ENCODE results near the gene UGT1A8. TPM values are rescaled to one million over a fixed set of nuclear protein-coding genes. Genes with fewer than 3 reads are reported as not detected.

UGT1A8 gene
- total and polyA plus RNA-seq, 2 experiments from 2014 or later: not detected

- H3K9me3 ChIP-seq (ENCODE audit: low read depth): no peaks in the 10 kb centered on the region
- no peak overlapping the region for H3K9ac ChIP-seq
- H3K4me1 ChIP-seq (ENCODE audit: insufficient read depth): peaks cover 15% of the 10 kb centered on the region
- DNase-seq: no peak
- no peaks in the 10 kb centered on the region for H3K79me2 ChIP-seq (ENCODE audit: insufficient read depth)
- no peaks in the 10 kb centered on the region for H3K36me3 ChIP-seq (ENCODE audit: low read depth)
- in situ Hi-C loops (cut with MboI): no loop called here
- no peak overlapping the region for H3K4me2 ChIP-seq (ENCODE audit: unreplicated experiment)
- H3K27ac ChIP-seq: no peak overlapping the region
- no peaks in the 10 kb centered on the region for H4K20me1 ChIP-seq (ENCODE audit: insufficient read depth)
- no peaks in the 10 kb centered on the region for H3K9me2 ChIP-seq (ENCODE audit: insufficient read depth)
- no peak overlapping the region for H3K4me3 ChIP-seq
- 29 to 35% methylated on average over 4 of the region's 4 CpGs for WGBS, 2 experiments (ENCODE audit: low coverage in 1 of 2, low lambda C conversion rate in 2 of 2, missing lambda C conversion rate in 2 of 2)
- no peak for TF ChIP-seq EZH2 (IDR thresholded peaks at IDR 0.05; ENCODE audit: insufficient read depth, poor library complexity, severe bottlenecking)
- TF ChIP-seq EZH2phosphoT487 (IDR thresholded peaks at IDR 0.05; ENCODE audit: insufficient read depth, low read depth): no peak
- H3K27me3 ChIP-seq (replicated peaks; ENCODE audit: insufficient read depth): 0 out of 2 replicates have a peak, but pooled peaks cover 4% of the 10 kb centered on the region
- peaks cover 12% of the 10 kb centered on the region; the same call in 1 of the 2 replicates for H3F3A ChIP-seq (ENCODE audit: insufficient read depth)
- no peak overlapping the region for H2AFZ ChIP-seq
Measured at GRCh38 chr2:233761040-233761769, 143.8 kb downstream of the UGT1A8 start.

GRCh38 chr2:233764264-233764663 is 146.8 kb downstream of the UGT1A8 start:
- Histone ChIP-seq H3K9me2 (ENCODE audit: insufficient read depth) (no peaks in the 10 kb centered on the region), H4K20me1 (ENCODE audit: insufficient read depth) (no peaks in the 10 kb centered on the region), H3K27me3 (replicated peaks; ENCODE audit: insufficient read depth) (0 out of 2 replicates have a peak, but pooled peaks cover 4% of the 10 kb centered on the region), H3K79me2 (ENCODE audit: insufficient read depth) (no peaks in the 10 kb centered on the region), H3K4me2 (ENCODE audit: unreplicated experiment) (peak overlapping the region; percentile 30), H3K36me3 (ENCODE audit: low read depth) (no peaks in the 10 kb centered on the region), H2AFZ (peak overlapping the region; percentile 28; the same call in 1 of the 2 replicates), H3K4me1 (ENCODE audit: insufficient read depth) (peaks cover 15% of the 10 kb centered on the region), H3K9me3 (ENCODE audit: low read depth) (no peaks in the 10 kb centered on the region), H3K27ac (no peak overlapping the region), H3K4me3 (no peak overlapping the region), H3F3A (ENCODE audit: insufficient read depth) (peaks cover 12% of the 10 kb centered on the region; the same call in 1 of the 2 replicates), H3K9ac (no peak overlapping the region)
- in situ Hi-C loops (cut with MboI): no loop called here
- 23% methylated on average over 7 of the region's 7 CpGs for WGBS, 2 experiments (ENCODE audit: low coverage in 1 of 2, low lambda C conversion rate in 2 of 2, missing lambda C conversion rate in 2 of 2)
- TF ChIP-seq EZH2 (IDR thresholded peaks at IDR 0.05; ENCODE audit: insufficient read depth, poor library complexity, severe bottlenecking): no peak
- no peak for TF ChIP-seq EZH2phosphoT487 (IDR thresholded peaks at IDR 0.05; ENCODE audit: insufficient read depth, low read depth)
- peak; percentile 65 for DNase-seq

GRCh38 chr2:233764761-233765160 is 147.3 kb downstream of the UGT1A8 start:
- in situ Hi-C loops (cut with MboI): no loop called here
- Histone ChIP-seq H3K9me3 (ENCODE audit: low read depth) (no peaks in the 10 kb centered on the region), H3K9me2 (ENCODE audit: insufficient read depth) (no peaks in the 10 kb centered on the region), H3F3A (ENCODE audit: insufficient read depth) (peaks cover 12% of the 10 kb centered on the region; the same call in 1 of the 2 replicates), H3K36me3 (ENCODE audit: low read depth) (no peaks in the 10 kb centered on the region), H3K27ac (no peak overlapping the region), H3K79me2 (ENCODE audit: insufficient read depth) (no peaks in the 10 kb centered on the region), H3K4me1 (ENCODE audit: insufficient read depth) (peaks cover 15% of the 10 kb centered on the region), H3K4me3 (no peak overlapping the region), H4K20me1 (ENCODE audit: insufficient read depth) (no peaks in the 10 kb centered on the region), H3K27me3 (replicated peaks; ENCODE audit: insufficient read depth) (0 out of 2 replicates have a peak, but pooled peaks cover 4% of the 10 kb centered on the region), H3K9ac (no peak overlapping the region), H3K4me2 (ENCODE audit: unreplicated experiment) (peak overlapping the region; percentile 30), H2AFZ (peak overlapping the region; percentile 28; the same call in 1 of the 2 replicates)
- 7 to 22% methylated on average over 3 of the region's 3 CpGs for WGBS, 2 experiments (ENCODE audit: low coverage in 1 of 2, low lambda C conversion rate in 2 of 2, missing lambda C conversion rate in 2 of 2)
- TF ChIP-seq EZH2 (IDR thresholded peaks at IDR 0.05; ENCODE audit: insufficient read depth, poor library complexity, severe bottlenecking): no peak
- DNase-seq: peak; percentile 6

GRCh38 chr2:233766416-233766815 is 149.0 kb downstream of the UGT1A8 start:
- no peak for DNase-seq
- Histone ChIP-seq H3K9me3 (ENCODE audit: low read depth) (no peaks in the 10 kb centered on the region), H3K4me2 (ENCODE audit: unreplicated experiment) (no peak overlapping the region), H3K27ac (no peak overlapping the region), H3F3A (ENCODE audit: insufficient read depth) (peaks cover 12% of the 10 kb centered on the region; the same call in 1 of the 2 replicates), H3K9me2 (ENCODE audit: insufficient read depth) (no peaks in the 10 kb centered on the region), H3K36me3 (ENCODE audit: low read depth) (no peaks in the 10 kb centered on the region), H3K79me2 (ENCODE audit: insufficient read depth) (no peaks in the 10 kb centered on the region), H2AFZ (no peak overlapping the region), H4K20me1 (ENCODE audit: insufficient read depth) (no peaks in the 10 kb centered on the region), H3K9ac (no peak overlapping the region), H3K4me1 (ENCODE audit: insufficient read depth) (peaks cover 15% of the 10 kb centered on the region), H3K27me3 (replicated peaks; ENCODE audit: insufficient read depth) (0 out of 2 replicates have a peak, but pooled peaks cover 8% of the 10 kb centered on the region), H3K4me3 (no peak overlapping the region)
- in situ Hi-C loops (cut with MboI): no loop called here
- 34 to 39% methylated on average over 4 of the region's 4 CpGs for WGBS, 2 experiments (ENCODE audit: low coverage in 1 of 2, low lambda C conversion rate in 2 of 2, missing lambda C conversion rate in 2 of 2)
- no peak for TF ChIP-seq EZH2 (IDR thresholded peaks at IDR 0.05; ENCODE audit: insufficient read depth, poor library complexity, severe bottlenecking)
- TF ChIP-seq EZH2phosphoT487 (IDR thresholded peaks at IDR 0.05; ENCODE audit: insufficient read depth, low read depth): no peak

Measured in GM23248 (cell line).